Caco-2 (cell line): ENCODE results near the gene SKAP1. TPM values are rescaled to one million over a fixed set of nuclear protein-coding genes. Genes with fewer than 3 reads are reported as not detected.

ENCODE experiments used
- BruUV-seq: library from RNA; stranded (reverse); fragments of 400-500 nt; replicated peaks from 2 replicates; lab custom pipeline; 2021; lab: Mats Ljungman, UMichigan
- CTCF ChIA-PET: fragments of 300-600 bp; sonication (Branson Sonifier 250); formaldehyde crosslinking; loops from one replicate; lab custom pipeline; 2022; ENCODE audit warnings: antibody characterized with exemption; lab: Charles Lee
- POLR2A ChIA-PET: fragments of 300-600 bp; sonication (Branson Sonifier 250); formaldehyde crosslinking; loops from one replicate; lab custom pipeline; 2022; ENCODE audit warnings: antibody characterized with exemption; lab: Charles Lee
- DNase-seq, 2 experiments: peaks; one replicate each; pipeline versions ENCODE4 v3.0.0 to v3.0.0-alpha.2; 2020 to 2022
- H3K27me3 ChIP-seq: replicated peaks from 2 replicates; pipeline ENCODE4 v1.6.0; 2011; ENCODE audit warnings: low read length; ENCODE audit not compliant: control insufficient read depth, insufficient read depth
- H3K36me3 ChIP-seq: 2 replicates; pipeline ENCODE4 v1.5.1; 2011; ENCODE audit warnings: low read length; ENCODE audit not compliant: control insufficient read depth, insufficient read depth
- H3K4me1 ChIP-seq: fragments of 250-450 bp; sonication (Bioruptor Pico); 2 replicates; pipeline ENCODE4 v1.5.1; 2020; ENCODE audit warnings: mild to moderate bottlenecking
- H3K4me3 ChIP-seq: 2 replicates; pipeline ENCODE4 v1.5.1; 2011; ENCODE audit warnings: low read depth, mild to moderate bottlenecking, control low read depth, low read length
- H3K9me3 ChIP-seq: fragments of 250-450 bp; sonication (Bioruptor Pico); 2 replicates; pipeline ENCODE4 v1.5.1; 2020; ENCODE audit warnings: mild to moderate bottlenecking, moderate library complexity
- H3K27ac Mint-ChIP-seq: one replicate; pipeline ENCODE4 v1.8.0; 2022; ENCODE audit warnings: mixed read lengths; ENCODE audit not compliant: unreplicated experiment
- H3K27me3 Mint-ChIP-seq: one replicate; pipeline ENCODE4 v1.8.0; 2022; ENCODE audit warnings: mixed read lengths; ENCODE audit not compliant: insufficient read depth, unreplicated experiment
- H3K36me3 Mint-ChIP-seq: one replicate; pipeline ENCODE4 v1.8.0; 2022; ENCODE audit warnings: mild to moderate bottlenecking, mixed read lengths; ENCODE audit not compliant: insufficient read depth, unreplicated experiment
- H3K4me1 Mint-ChIP-seq: one replicate; pipeline ENCODE4 v1.8.0; 2022; ENCODE audit warnings: low read depth, mixed read lengths; ENCODE audit not compliant: unreplicated experiment
- H3K4me3 Mint-ChIP-seq: one replicate; pipeline ENCODE4 v1.8.0; 2022; ENCODE audit warnings: mild to moderate bottlenecking, moderate library complexity, mixed read lengths; ENCODE audit not compliant: unreplicated experiment
- H3K9me3 Mint-ChIP-seq: one replicate; pipeline ENCODE4 v1.8.0; 2022; ENCODE audit warnings: mixed read lengths; ENCODE audit not compliant: unreplicated experiment
- CTCF ChIP-seq, 2 experiments: fragments of 200-600 bp in 1 of 2; IDR thresholded peaks; 1 replicate in 1 of 2; 2 replicates in 1 of 2; pipeline versions ENCODE4 v1.5.1 to v1.8.0; 2011 to 2022; ENCODE audit warnings: antibody characterized with exemption in 1 of 2, control low read depth in 1 of 2, inconsistent platforms in 1 of 2, low read depth in 1 of 2, low read length in 1 of 2, mild to moderate bottlenecking in 1 of 2, moderate library complexity in 1 of 2; ENCODE audit not compliant: insufficient read depth in 1 of 2, severe bottlenecking in 1 of 2, unreplicated experiment in 1 of 2
- intact Hi-C: fragments of 100-400 bp; cut with micrococcal nuclease; formaldehyde crosslinking; loops from one replicate; pipeline ENCODE4 v1.10.0; 2022; ENCODE audit not compliant: unreplicated experiment
- total RNA-seq: library from RNA; stranded (reverse); gene quantifications from 2 replicates; pipeline ENCODE4 v1.2.3, GENCODE V29; 2022

The SKAP1 gene
- total RNA-seq, 1 experiment from 2014 or later, result 0.70 TPM

- intact Hi-C loops, result loop anchor here (1.0 to 10.0 kb wide), 5 partner anchors 21 to 266 kb away; partner anchors contain the start of genes CDK5RAP3, LRRC46, MRPL10 and NFE2L1
- no peak for TF ChIP-seq CTCF (IDR thresholded peaks at IDR 0.05; ENCODE audit: insufficient read depth in 1 of 2, low read depth in 1 of 2, low read length in 1 of 2, severe bottlenecking in 1 of 2, unreplicated experiment in 1 of 2)
- H3K27ac Mint-ChIP-seq, result peak within 1 kb of the TSS; percentile 79
- H3K4me3 Mint-ChIP-seq, result peak within 1 kb of the TSS; percentile 93
- Histone ChIP-seq H3K27me3 (no peaks in the 10 kb centered on the region), H3K4me3 (peak within 1 kb of the TSS; percentile 83), H3K9me3 (no peaks in the 10 kb centered on the region), H3K36me3 (no peaks in the 10 kb centered on the region), H3K4me1 (peaks cover 8% of the 10 kb centered on the region)
- ChIA-PET POLR2A (interaction anchor here (0.6 to 3.2 kb wide), 3 partner anchors 33 to 131 kb away, joined by 3 to 42 read pairs (median 4); partner anchors contain the start of gene NFE2L1), CTCF (interaction anchor here (0.6 to 2.3 kb wide), 12 partner anchors 15 to 131 kb away, joined by 3 to 17 read pairs (median 4); partner anchors contain the start of genes CDK5RAP3 and NFE2L1)
- BruUV-seq, result no TSS peak
- H3K4me1 Mint-ChIP-seq, result peaks cover 7% of the 10 kb centered on the region
- DNase-seq, result peak; percentile 99 to 100
- no peaks in the 10 kb centered on the region for H3K9me3 Mint-ChIP-seq
- H3K27me3 Mint-ChIP-seq, result no peaks in the 10 kb centered on the region
- H3K36me3 Mint-ChIP-seq, result peaks cover 23% of the 10 kb centered on the region
These were observed 328.8 kb downstream of the SKAP1 start, which contains the start of gene CBX1 for GRCh38 chr17:48101012-48101720. TSS of gene CBX1 (minus strand) at chr17:48101478. CDS start at chr17:48077004, 24,474 bp downstream.

- H3K4me1 Mint-ChIP-seq, result peaks cover 7% of the 10 kb centered on the region
- intact Hi-C loops, result loop anchor here (1.0 to 10.0 kb wide), 5 partner anchors 20 to 266 kb away; partner anchors contain the start of genes CDK5RAP3, LRRC46, MRPL10 and NFE2L1
- no peaks in the 10 kb centered on the region for H3K27me3 Mint-ChIP-seq
- no peak for TF ChIP-seq CTCF (IDR thresholded peaks at IDR 0.05; ENCODE audit: insufficient read depth in 1 of 2, low read depth in 1 of 2, low read length in 1 of 2, severe bottlenecking in 1 of 2, unreplicated experiment in 1 of 2)
- peak; percentile 88 to 91 for DNase-seq
- Histone ChIP-seq H3K36me3 (no peaks in the 10 kb centered on the region), H3K4me1 (peaks cover 8% of the 10 kb centered on the region), H3K27me3 (no peaks in the 10 kb centered on the region), H3K9me3 (no peaks in the 10 kb centered on the region), H3K4me3 (peak overlapping the region; percentile 83)
- CTCF ChIA-PET, result interaction anchor here (0.6 to 2.3 kb wide), 16 partner anchors 14 to 1124 kb away, joined by 3 to 17 read pairs (median 4); partner anchors contain the start of genes CDK5RAP3 and NFE2L1
- peaks cover 27% of the 10 kb centered on the region for H3K36me3 Mint-ChIP-seq
- peak overlapping the region; percentile 79 for H3K27ac Mint-ChIP-seq
- peak overlapping the region; percentile 93 for H3K4me3 Mint-ChIP-seq
- H3K9me3 Mint-ChIP-seq, result no peaks in the 10 kb centered on the region
- POLR2A ChIA-PET, result interaction anchor here (0.5 to 3.2 kb wide), 6 partner anchors 8 to 130 kb away, joined by 3 to 42 read pairs (median 4); partner anchors contain the start of gene NFE2L1
- no TSS peak for BruUV-seq
These were observed 329.4 kb downstream of the SKAP1 start for GRCh38 chr17:48100591-48101011.

- CTCF ChIA-PET, result interaction anchor here (0.6 to 2.3 kb wide), 10 partner anchors 14 to 1124 kb away, joined by 3 to 17 read pairs (median 6); partner anchors contain the start of genes CDK5RAP3 and NFE2L1
These were observed 329.9 kb downstream of the SKAP1 start for GRCh38 chr17:48100160-48100559.

More at GRCh38 chr17:48100160-48100559, 329.9 kb downstream of the SKAP1 start:
- Histone ChIP-seq H3K27me3 (no peaks in the 10 kb centered on the region), H3K4me3 (peak overlapping the region; percentile 83), H3K4me1 (peaks cover 8% of the 10 kb centered on the region), H3K36me3 (no peaks in the 10 kb centered on the region), H3K9me3 (no peaks in the 10 kb centered on the region)
- TF ChIP-seq CTCF (IDR thresholded peaks at IDR 0.05; ENCODE audit: insufficient read depth in 1 of 2, low read depth in 1 of 2, low read length in 1 of 2, severe bottlenecking in 1 of 2, unreplicated experiment in 1 of 2), result no peak
- BruUV-seq, result TSS peak; percentile 58
- intact Hi-C loops, result loop anchor here (2.0 to 10.0 kb wide), 2 partner anchors 75 to 265 kb away; partner anchors contain the start of genes LRRC46 and MRPL10
- POLR2A ChIA-PET, result interaction anchor here (0.5 to 3.2 kb wide), 5 partner anchors 9 to 69 kb away, joined by 3 to 42 read pairs (median 4); partner anchors contain the start of gene NFE2L1
- H3K27me3 Mint-ChIP-seq, result no peaks in the 10 kb centered on the region
- peaks cover 7% of the 10 kb centered on the region for H3K4me1 Mint-ChIP-seq
- H3K4me3 Mint-ChIP-seq, result peak overlapping the region; percentile 93
- peak overlapping the region; percentile 79 for H3K27ac Mint-ChIP-seq
- DNase-seq, result no peak
- no peaks in the 10 kb centered on the region for H3K9me3 Mint-ChIP-seq
- peaks cover 32% of the 10 kb centered on the region for H3K36me3 Mint-ChIP-seq
